ENCODE data around the gene SNX8.
"Not testable (repeated sequence)": the region's sequence is repeated elsewhere in the genome, so short reads cannot be mapped to it uniquely, and the experiment has no call there.

Gene SNX8

DNA sequence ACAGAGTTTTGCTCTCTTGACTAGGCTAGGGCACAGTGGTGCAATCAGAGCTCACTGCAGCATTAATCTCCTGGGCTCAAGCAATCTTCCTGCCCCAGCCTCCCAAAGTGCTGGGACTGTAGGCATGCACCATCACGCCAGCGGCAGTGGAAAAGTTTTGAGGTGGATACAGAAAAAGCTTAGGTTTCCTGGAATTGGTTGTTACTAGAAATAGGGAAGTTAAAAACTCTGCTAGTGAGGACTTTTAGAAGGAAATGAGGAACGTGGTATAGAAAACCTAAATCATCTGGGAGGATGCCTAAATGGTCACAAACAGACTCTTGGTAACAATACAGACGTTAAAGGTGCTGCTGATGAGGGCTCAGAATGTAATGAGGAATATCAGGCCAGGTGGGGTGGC, 10.9 kb upstream of the SNX8 start:
- DNase-seq: no peak

DNA sequence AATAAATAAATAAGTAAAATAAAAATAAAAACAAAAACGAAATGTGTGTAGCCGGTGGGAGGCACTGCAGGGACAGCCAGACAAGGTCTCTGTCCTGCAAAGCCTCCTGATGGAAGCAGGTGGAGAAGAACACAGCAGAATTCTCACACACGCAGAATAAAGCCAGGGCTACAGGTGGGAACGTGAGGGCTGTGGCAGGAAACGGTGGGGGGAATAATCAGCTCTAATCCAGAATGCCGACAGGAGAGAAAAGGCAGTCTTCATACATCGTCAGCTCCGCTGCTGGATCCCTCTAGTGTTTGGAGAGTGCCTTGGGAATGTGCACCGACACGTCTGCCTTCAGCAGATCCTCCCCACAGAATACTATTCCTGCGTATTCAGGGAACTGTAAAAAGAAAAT, 6.8 kb upstream of the SNX8 start:
- DNase-seq: no peak

DNA sequence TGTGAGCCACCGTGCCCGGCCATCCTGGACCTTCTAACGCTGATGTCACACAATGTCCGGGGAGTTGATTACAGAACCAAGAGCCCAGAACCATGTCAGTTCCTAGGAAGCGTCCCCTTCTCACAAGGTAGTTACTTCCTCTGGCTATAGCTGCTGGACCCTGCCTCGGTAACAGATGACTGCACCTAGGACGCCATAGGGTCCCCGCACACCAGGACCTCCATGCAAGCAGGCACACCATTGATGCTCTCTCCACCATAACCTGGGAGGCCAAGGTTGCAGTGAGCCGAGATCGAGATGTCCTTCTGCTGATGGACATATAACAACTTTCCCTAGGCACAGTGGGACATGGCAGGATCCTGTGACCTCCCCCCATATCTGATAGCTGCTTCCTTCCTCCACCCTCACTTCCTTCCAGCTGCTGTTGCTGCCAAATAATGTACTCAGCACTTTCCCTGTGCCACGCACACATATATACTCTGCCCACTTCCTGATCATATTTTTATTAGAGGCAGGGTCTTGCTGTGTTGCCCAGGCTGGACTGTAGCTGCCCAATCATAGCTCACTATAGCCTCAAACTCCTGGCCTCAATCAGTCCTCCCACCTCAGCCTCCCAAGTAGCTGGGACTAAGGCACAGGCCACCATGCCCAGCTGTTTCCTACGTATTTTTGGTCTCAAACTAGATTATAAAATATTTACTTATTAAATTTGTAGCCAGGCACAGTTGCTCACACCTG, 3.5 kb upstream of the SNX8 start:
- no peak for DNase-seq

DNA sequence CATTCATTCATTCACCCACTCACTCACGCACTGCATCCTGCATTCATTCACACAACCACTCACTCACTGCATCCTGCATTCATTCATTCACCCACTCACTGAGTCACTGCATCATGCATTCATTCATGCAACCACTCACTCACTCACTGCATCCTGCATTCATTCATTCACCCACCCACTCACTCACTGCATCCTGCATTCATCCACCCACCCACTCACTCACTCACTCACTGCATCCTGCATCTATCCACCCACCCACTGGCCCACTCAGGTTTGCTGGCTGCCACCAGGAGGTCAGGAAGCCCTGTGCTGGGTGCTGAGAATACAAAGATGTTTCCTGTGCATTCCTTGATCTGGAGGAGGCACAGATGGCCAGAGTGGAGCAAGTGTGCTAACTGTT, 2.3 kb upstream of the SNX8 start:
- DNase-seq: no peak

DNA sequence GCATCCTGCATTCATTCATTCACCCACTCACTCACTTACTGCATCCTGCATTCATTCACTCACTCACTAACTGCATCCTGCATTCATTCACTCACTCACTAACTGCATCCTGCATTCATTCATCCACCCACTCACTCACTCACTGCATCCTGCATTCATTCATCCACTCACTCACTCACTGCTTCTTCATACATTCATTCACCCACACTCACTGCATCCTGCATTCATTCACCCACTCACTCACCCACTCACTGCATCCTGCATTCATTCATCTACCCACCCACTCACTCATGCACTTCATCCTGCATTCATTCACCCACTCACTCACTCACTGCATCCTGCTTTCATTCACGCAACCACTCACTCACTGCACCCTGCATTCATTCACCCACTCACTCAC, 1.5 kb upstream of the SNX8 start:
- no peak for DNase-seq

DNA sequence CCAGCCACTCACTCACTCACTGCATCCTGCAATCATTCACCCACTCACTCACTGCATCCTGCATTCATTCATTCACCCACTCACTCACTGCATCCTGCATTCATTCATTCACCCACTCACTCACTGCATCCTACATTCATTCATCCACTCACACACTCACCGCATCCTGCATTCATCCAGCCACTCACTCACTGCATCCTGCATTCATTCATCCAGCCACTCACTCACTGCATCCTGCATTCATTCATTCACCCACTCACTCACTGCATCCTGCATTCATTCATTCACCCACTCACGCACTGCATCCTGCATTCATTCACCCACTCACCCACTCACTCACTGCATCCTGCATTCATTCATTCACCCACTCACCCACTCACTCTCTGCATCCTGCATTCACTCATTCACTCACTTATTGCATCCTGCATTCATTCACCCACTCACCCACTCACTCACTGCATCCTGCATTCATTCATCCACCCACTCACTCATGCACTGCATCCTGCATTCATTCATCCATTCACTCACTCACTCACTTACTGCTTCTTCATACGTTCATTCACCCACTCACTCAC, 802 bp upstream of the SNX8 start:
- not testable (repeated sequence) for DNase-seq

DNA sequence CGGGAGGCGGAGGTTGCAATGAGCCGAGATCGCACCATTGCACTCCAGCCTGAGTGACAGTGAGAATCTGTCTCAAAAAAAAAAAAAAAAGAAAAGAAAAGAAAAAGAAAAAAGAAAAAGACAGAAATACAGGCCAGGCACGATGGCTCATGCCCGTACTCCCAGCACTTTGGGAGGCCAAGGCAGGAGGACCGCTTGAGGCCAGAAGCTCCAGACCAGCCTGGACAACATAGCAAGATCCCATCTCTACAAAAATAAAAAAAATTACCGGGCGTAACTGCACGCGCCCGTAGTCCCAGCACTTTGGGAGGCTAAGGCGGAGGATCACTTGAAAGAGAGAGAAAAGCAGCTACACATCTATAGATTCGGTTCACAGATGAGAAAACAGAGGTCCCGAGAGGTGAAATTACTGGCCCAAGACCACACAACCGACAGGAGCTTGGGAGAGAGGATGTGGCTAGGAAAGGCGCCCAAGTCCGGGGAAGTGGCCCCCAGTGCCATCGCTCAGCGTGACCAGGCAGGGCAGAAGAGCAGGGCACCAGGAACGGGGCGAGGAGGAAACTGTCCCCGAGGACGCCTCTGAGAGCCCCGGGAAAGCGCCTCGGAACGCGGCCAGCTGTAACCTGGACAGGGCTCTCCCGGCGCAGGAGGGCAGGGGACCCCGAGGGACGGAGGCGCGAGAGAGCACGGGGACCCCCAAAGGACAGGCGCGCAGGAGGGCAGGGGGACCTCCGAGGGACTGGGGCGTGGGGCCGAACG, 612 bp downstream of the SNX8 start:
- peak in 1 of 2 experiments; percentile 26 for DNase-seq

DNA sequence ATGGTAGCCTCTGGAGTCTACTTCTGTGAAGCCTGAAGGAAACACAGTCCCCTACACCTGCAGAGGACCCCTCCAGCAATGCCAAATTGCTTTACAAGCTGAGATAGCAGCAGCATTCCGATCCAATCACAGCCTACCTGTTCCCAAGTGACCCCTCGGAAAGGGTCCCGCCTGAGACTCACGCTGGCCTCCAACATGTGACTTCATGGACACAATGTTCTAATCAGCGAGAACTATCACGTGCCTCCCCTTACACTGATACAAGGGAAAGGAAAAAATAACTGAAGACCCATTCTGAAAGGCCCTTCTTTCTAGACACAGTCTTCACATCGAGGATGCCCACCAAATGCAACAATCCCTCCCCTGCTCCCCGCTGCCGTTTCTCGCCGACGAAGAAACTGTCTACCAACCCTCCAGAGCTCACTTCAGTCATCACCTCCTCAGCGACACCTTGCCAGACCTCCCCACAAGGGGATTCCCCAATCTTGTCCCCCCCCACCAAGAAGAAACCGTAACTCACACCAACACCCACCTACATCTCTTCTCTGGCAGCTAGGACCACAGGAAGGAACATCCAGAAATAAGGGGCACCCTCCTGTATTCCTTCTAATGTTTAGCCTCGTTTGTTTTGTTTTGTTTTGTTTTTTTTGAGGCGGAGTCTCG, 1.8 kb downstream of the SNX8 start:
- no peak for DNase-seq

DNA sequence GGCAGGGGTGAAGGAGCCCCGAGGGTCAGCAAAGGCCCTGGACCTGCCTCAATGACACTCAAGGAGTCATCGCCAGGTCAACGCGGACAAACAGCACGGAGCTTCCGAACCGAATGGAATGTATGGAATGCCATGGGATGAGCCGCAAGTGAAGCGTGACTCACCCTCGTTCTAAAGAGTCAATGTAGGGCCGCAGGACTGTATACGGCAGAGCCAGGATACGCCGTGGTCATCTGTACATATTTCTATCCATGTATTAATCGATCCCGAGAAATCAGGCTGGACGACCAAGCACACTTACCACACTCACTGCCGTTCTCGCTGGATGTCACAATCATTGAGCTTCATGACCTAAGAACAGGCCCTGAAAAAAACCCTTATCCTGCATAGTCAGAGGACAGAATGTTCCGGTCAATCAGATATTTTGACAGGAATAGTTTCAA, 4.3 kb downstream of the SNX8 start:
- DNase-seq: no peak

DNA sequence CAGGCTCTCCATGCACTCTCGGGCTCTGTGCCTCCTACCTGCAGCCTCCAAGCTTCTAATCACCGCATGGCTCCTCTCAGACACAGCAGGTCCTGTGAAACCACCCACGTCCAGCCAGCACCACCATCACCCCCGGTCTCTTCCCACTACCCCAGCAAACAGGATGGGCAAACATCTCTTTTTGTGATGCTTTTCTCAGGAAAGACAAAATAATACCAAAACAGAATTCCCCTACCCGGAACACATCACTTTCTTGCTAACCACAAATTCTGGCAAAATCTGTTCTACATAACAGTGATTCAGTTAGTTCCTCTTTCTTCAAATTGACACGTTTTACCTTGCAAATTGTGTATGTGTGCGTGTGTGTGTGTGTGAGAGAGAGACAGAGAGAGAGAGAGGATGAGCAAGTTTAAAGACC, 6.5 kb downstream of the SNX8 start:
- no peak for DNase-seq

DNA sequence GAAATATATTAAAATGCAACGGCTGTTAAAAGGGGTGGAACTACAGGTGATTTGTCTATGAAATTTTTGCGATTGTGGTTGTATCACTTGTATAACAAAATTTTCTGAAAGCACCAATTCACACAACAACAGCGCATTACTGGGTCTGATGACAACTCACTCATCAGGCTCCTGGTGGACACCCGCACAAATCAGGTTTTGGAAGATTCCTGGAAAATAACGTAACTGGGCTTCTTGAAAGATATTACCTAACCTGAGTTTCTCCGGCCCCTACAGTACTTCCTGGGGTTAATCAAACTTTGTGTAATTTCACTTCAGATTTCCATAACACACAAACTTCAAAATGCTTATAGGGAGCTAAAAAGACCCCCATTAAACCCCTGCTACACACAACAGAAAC, 7.6 kb downstream of the SNX8 start:
- no peak for DNase-seq

DNA sequence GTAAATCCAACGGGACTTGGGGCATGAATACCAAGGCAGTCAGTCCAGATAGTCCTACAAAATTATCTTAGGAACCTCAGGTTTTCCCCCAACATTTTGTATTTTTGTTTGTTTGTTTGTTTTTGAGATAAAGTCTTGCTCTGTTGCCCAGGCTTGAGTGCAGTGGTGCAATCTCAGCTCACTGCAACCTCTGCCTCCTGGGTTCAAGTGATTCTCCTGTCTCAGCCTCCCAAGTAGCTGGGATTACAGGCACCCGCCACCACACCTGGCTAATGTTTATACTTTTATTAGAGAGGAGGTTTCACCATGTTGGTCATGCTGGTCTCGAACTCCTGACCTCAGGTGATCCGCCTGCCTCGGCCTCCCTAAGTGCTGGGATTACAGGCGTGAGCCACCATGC, 9.0 kb downstream of the SNX8 start:
- DNase-seq: not testable (repeated sequence)

DNA sequence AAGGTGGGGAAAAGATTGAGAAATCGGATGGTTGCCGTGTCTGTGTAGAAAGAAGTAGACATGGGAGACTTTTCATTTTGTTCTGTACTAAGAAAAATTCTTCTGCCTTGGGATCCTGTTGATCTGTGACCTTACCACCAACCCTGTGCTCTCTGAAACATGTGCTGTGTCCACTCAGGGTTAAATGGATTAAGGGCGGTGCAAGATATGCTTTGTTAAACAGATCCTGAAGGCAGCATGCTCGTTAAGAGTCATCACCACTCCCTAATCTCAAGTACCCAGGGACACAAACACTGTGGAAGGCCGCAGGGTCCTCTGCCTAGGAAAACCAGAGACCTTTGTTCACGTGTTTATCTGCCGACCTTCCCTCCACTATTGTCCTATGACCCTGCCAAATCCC, 10.7 kb downstream of the SNX8 start:
- DNase-seq: not testable (repeated sequence)

DNA sequence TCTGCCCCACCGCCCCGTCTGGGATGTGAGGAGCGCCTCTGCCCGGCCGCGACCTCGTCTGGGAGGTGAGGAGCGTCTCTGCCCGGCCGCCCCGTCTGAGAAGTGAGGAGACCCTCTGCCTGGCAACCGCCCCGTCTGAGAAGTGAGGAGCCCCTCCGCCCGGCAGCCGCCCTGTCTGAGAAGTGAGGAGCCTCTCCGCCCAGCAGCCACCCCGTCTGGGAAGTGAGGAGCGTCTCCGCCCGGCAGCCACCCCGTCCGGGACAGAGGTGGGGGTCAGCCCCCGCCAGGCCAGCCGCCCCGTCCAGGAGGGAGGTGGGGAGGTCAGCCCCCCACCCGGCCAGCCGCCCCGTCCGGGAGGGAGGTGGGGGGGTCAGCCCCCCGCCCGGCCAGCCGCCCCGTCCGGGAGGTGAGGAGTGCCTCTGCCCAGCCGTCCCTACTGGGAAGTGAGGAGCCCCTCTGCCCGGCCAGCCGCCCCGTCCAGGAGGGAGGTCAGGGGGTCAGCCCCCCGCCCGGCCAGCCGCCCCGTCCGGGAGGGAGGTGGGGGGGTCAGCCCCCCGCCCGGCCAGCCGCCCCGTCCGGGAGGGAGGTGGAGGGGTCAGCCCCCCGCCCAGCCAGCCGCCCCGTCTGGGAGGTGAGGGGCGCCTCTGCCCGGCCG, 11.4 kb downstream of the SNX8 start:
- DNase-seq: not testable (repeated sequence)

DNA sequence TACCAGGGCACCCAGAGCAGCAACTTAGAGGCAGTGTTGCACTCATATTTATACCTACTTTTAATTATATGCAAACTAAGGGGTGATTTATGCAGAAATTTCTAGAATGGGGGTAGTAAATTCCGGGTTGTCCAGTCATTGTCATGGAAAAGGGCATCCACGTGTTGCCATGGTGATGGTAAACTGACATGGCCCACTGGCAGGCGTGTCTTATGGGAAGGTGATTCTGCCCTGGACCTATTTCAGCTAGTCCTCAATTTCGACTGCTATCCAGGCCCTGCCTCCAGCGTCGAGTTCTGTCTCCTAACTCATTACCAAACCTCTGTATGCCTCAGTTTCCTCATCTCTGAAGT, 12.8 kb downstream of the SNX8 start:
- DNase-seq: no peak

DNA sequence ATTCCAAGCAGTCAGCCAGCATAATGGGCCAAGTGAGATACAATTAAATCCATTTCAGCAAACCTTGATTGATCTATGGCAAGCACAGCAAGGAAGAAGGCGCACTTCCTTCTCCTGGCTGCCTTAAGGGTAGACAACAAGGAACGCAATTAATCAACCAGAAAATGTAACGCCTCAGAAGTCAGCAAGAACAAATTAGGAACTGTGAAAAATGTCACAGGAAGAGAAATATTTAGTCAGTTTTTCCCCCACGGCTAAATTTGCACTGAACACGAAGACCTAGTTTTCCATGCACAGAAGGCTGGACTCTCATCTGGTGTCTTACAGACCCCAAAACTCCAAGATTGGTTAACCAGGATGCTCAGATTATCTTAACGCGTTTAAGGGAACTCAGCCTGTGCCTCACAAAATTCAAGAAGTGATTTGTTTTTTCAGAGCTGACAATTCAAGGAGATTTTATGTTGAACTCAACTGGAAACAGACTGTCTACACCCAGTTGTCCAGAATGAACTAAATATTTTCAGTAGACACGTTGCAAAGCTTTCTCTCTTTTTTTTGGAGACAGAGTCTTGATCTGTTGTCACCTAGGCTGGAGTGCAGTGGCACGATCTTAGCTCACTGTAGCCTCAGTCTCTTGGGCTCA, 14.2 kb downstream of the SNX8 start:
- DNase-seq: no peak

DNA sequence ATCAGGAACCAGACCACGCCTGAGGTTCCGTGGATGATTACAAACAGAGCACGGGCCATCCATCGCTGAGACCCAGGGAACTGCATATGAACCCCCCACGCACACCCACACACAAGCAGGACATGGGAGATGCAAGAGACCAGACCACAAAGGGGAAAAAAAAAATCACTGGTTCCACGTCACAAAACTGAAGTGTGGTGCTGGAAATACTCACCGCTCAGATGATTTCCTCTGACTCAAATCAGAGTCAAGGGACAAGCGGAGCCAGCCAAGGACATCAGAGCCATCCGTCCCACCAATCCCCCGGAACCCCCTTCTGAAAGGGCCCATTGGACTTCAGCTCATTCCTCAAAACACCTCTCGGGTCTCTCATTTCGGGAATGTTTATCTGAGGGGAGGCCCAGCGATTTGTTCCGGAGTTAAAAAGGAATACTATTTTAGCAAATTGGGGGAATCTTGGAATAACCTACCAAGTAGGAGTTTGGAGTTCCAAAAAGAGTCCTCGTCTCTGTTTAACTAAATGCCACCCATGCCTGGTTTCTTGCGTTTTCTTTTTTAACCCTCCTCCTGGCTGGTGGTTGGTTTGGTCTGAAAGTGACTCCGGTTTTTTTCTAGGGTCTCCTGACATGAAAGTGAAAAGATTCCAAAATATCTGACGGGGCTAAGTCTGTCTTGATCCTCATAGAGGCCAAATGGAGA, 15.0 kb downstream of the SNX8 start:
- DNase-seq: no peak

DNA sequence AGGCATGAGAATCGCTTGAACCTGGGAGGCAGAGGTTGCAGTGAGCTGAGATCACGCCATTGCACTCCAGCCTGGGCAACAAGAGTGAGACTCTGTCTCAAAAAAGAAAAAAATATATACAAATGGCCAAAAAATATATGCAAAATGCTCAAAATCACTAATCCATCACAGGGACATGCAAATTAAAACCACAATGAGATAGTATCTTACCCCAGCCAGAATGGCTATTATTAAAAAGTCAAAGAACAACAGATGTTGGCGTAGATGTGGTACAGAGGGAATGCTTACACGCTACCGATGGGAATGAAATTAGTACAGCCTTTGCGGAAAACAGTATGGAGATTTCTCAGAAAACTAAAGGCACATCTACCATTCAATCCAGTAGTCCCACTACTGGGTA, 17.4 kb downstream of the SNX8 start:
- DNase-seq: no peak

DNA sequence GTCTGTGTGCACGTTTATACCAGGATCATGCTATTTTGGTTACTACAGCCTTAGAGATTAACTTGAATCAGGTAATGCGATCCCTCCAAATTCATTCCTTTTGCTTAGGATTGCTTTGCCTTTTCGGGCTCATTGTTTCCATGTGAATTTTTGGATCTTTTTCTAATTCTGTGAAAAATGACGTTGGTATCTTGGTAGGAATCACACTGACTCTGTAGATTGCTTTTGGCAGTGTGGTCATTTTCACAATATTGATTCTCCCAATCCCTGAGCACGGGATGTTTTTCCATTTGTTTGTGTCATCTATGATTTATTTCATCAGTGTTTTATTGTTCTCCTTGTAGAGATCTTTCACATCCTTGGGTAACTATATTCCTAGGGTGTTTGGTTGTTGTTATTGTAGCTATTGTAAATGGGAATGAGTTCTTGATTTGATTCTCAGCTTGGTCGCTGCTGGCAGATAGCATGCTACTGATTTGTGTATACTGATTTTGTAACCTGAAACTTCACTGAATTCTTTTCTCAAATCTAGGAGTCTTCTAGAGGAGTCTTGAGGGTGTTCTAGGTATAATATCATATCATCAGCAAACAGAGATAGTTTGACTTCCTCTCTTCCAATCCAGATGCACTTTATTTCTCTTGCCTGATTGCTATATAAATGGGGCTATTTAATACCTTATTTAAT, 18.2 kb downstream of the SNX8 start:
- DNase-seq: no peak

DNA sequence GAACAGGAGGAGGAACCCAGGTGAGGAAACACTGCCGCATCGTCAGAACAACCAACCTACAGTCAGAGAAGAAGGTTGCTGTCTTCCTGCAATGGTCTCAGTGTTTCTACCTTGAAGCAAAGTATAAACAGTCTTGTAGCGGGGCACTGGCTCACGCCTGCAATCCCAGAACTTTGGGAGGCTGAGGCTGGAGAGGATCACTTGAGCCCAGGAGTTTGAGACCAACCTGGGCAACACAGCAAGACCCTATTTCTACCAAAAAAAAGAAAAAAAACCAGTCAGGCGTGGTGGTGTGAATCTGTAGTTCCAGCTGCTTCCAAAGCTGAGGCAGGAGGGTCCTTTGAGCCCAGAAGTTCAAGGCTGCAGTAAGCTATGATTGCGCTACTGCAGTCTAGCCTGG, 23.4 kb downstream of the SNX8 start:
- no peak for DNase-seq

DNA sequence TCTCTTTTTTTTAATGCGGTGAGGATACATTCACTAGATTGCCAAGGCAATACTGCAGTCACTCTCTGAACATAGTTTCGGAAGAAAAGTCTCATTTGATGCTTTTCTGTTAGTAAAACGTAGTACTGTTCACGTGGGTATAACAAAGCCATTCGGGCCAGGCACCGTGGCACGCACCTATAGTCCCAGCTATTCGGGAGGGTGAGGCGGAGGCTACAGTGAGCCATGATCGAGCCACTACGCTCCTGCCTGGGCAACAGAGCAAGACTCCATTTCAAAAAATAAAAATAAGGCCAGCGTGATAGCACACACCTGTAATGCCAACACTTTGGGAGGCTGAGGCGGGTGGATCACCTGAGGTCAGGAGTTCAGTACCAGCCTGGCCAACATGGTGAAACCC, 24.6 kb downstream of the SNX8 start:
- no peak for DNase-seq
